Pancreas (tissue), 10 donors: ENCODE measurements around the gene CTTNBP2. TPM values are rescaled to one million over a fixed set of nuclear protein-coding genes. Genes with fewer than 3 reads are reported as not detected.

Experiments used
- ATAC-seq, 4 donors: fragments of 200-7000 bp; cut with Tn5 transposase; one replicate each; pipeline versions ENCODE4 v1.8.0 to v1.9.1; 2020; ENCODE audit warnings: mild to moderate bottlenecking in 4 of 4, moderate library complexity in 4 of 4
- DNase-seq, 6 donors: peaks; one replicate each; pipeline ENCODE4 v3.0.0-alpha.2; 2020
- FAIRE-seq: peaks from 2 replicates; lab custom pipeline; 2012; peaks lifted over from hg19 to GRCh38; lab: Jason Lieb, UNC
- H3K27ac ChIP-seq, 4 donors: fragments of 200-600 bp; sonication (generic); 1 replicate in 3 of 4; 2 replicates in 1 of 4; pipeline versions ENCODE4 v1.5.0 to v1.8.0; 2020
- H3K27me3 ChIP-seq, 4 donors: fragments of 200-600 bp; one replicate each; pipeline ENCODE4 v1.8.0; 2021
- H3K36me3 ChIP-seq, 3 donors: fragments of 200-600 bp; sonication (generic) in 1 of 3; one replicate each; pipeline versions ENCODE4 v1.5.0 to v1.8.0; 2020 to 2021
- H3K4me1 ChIP-seq, 3 donors: fragments of 200-600 bp; one replicate each; pipeline ENCODE4 v1.8.0; 2021
- H3K4me3 ChIP-seq, 4 donors: fragments of 200-600 bp; sonication (generic) in 2 of 4; one replicate each; pipeline versions ENCODE4 v1.5.0 to v1.8.0; 2020 to 2021
- H3K9me3 ChIP-seq, 4 donors: fragments of 200-600 bp; one replicate each; pipeline ENCODE4 v1.8.0; 2021
- WGBS, 2 donors: extraction: QIAGEN DNeasy Blood & Tissue Kit; methylation state at CpG; one replicate each; pipeline ENCODE4 v1.1.7; 2013; 5-methylcytosine and 5-hydroxymethylcytosine counted together
- intact Hi-C, 3 donors: fragments of 100-400 bp; cut with DNase I; formaldehyde crosslinking; loops; one replicate each; pipeline versions ENCODE4 v1.11.1 to v1.14.2; 2022
- polyA plus RNA-seq, 2 donors: library from polyadenylated mRNA; stranded (reverse); fragments of 200-250 nt; gene quantifications; one replicate each; pipeline ENCODE4 v1.2.3, GENCODE V29; 2013
- total RNA-seq, 6 donors: library from RNA; stranded (reverse); fragmentation: NEBNext Ultra II Directional in 4 of 6; extraction: Animal tissue kit (Norgen Biotek cat#: 25700) in 4 of 6; gene quantifications; one replicate each; pipeline versions ENCODE4 v1.2.1 to v1.2.4, GENCODE V29; 2021 to 2023
- TF ChIP-seq, protein P1 (sequence below), 4 donors: fragments of 200-600 bp; sonication (generic) in 3 of 4; IDR thresholded peaks; one replicate each; pipeline versions ENCODE4 v1.5.0 to v1.8.0; 2021; ENCODE audit warnings: antibody characterized with exemption in 4 of 4
- donor health status: healthy with polysubstance abuse.
- donor health status: DM: no; HTN: no; CAD: no; lungs with moderate emphysema.
- donor health status: DM: no; HTN: no; CAD: no.
- donor health status: control.
- donor health status: control.
- donor health status: Bipolar disorder and iron deficiency.
- donor health status: DM: yes; HTN: yes; CAD: no.
- donor health status: DM: no; HTN: no; CAD: no.
- donor health status: DM: no; HTN: no; CAD: no.
- donor health status: DM: yes; HTN: yes; CAD: no.

CTTNBP2 gene
- total and polyA plus RNA-seq, 8 donors = 4.8 to 15.4 (median 10.5) TPM

- no peak overlapping the region for H3K27ac ChIP-seq
- H3K4me1 ChIP-seq = peaks cover 9 to 27% (median 23%) of the 10 kb centered on the region in 3 donors
- no peaks in the 10 kb centered on the region for H3K9me3 ChIP-seq
- ATAC-seq (no peak), FAIRE-seq (no peak), DNase-seq (no peak)
- H3K27me3 ChIP-seq = no peaks in the 10 kb centered on the region
- intact Hi-C loops = no loop called here
- H3K4me3 ChIP-seq = no peak overlapping the region
- TF ChIP-seq, protein P1, sequence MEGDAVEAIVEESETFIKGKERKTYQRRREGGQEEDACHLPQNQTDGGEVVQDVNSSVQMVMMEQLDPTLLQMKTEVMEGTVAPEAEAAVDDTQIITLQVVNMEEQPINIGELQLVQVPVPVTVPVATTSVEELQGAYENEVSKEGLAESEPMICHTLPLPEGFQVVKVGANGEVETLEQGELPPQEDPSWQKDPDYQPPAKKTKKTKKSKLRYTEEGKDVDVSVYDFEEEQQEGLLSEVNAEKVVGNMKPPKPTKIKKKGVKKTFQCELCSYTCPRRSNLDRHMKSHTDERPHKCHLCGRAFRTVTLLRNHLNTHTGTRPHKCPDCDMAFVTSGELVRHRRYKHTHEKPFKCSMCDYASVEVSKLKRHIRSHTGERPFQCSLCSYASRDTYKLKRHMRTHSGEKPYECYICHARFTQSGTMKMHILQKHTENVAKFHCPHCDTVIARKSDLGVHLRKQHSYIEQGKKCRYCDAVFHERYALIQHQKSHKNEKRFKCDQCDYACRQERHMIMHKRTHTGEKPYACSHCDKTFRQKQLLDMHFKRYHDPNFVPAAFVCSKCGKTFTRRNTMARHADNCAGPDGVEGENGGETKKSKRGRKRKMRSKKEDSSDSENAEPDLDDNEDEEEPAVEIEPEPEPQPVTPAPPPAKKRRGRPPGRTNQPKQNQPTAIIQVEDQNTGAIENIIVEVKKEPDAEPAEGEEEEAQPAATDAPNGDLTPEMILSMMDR (IDR thresholded peaks at IDR 0.05) = no peak
- H3K36me3 ChIP-seq = no peaks in the 10 kb centered on the region
- WGBS, 2 donors = 64 to 69% methylated on average over 6 of the region's 6 CpGs
These were observed 62.4 kb downstream of the CTTNBP2 start for GRCh38 chr7:117810642-117811512.

DNA sequence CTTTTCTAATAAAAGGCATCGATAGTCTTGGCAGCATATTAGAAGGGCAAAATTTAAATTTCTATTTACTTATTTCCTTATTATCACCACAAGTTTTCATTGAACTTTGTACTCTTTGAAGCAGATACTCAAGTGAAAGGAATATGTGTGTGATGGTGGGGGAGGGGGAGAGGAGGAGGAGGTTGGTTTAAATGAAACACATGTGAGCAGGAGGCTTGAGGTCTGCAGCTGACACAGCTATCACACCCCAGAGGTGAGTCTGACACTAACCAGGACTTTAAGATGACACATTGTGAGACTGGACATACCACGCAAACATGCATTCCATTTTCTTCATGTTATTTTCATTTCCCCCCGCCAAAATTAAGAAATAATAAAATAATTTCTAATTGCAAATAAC is 63.3 kb downstream of the CTTNBP2 start:
- peaks cover 9 to 30% (median 27%) of the 10 kb centered on the region in 3 donors for H3K4me1 ChIP-seq
- DNase-seq = peak in 2 of 6 donors; percentile 33 to 56
- H3K36me3 ChIP-seq = no peaks in the 10 kb centered on the region
- WGBS, 2 donors = 33% methylated on average over 3 of the region's 3 CpGs
- H3K27ac ChIP-seq = no peak overlapping the region
- H3K27me3 ChIP-seq = no peaks in the 10 kb centered on the region
- no peaks in the 10 kb centered on the region for H3K9me3 ChIP-seq
- FAIRE-seq = no peak
- peak; percentile 62 to 79 (median 78) for ATAC-seq
- intact Hi-C loops = no loop called here
- no peak overlapping the region for H3K4me3 ChIP-seq
- TF ChIP-seq, protein P1 (IDR thresholded peaks at IDR 0.05) = no peak

GRCh38 chr7:117808910-117809705 is 64.1 kb downstream of the CTTNBP2 start:
- peaks cover 9 to 32% (median 27%) of the 10 kb centered on the region in 3 donors for H3K4me1 ChIP-seq
- intact Hi-C loops = no loop called here
- H3K27ac ChIP-seq = peak overlapping the region in 2 of 4 donors; percentile 15 to 53
- FAIRE-seq = peak; percentile 17
- ATAC-seq = peak; percentile 48 to 76 (median 56)
- TF ChIP-seq, protein P1 (IDR thresholded peaks at IDR 0.05) = no peak
- H3K9me3 ChIP-seq = no peaks in the 10 kb centered on the region
- H3K36me3 ChIP-seq = no peaks in the 10 kb centered on the region
- H3K27me3 ChIP-seq = no peaks in the 10 kb centered on the region
- WGBS, 2 donors = 36 to 54% methylated on average over 2 of the region's 2 CpGs
- no peak for DNase-seq
- peak overlapping the region in 1 of 4 donors; percentile 1 for H3K4me3 ChIP-seq

DNA sequence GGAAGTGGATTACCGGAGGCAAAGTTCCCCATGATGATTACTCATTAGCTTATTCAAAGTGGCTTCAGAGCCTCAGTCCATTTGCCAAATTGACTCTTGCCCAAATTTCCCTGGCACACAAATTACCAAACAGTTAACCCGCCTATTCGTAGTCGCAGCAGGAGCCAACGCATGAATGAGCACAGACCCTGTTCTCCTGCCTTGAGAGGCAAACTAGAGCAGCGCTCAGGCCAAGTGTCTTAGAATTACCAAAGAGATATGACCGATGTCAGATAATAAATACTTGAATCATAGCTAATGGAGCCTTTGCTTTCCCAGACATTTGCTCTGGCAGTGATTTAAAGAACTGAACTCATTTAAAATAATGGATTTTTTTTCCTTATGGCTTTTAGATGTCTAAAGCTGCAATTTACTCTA is 64.9 kb downstream of the CTTNBP2 start:
- Histone ChIP-seq H3K4me1 (peaks cover 9 to 32% (median 27%) of the 10 kb centered on the region in 3 donors), H3K27ac (peak overlapping the region in 2 of 4 donors; percentile 29 to 53), H3K9me3 (no peaks in the 10 kb centered on the region), H3K4me3 (peak overlapping the region in 1 of 4 donors; percentile 1), H3K27me3 (no peaks in the 10 kb centered on the region), H3K36me3 (no peaks in the 10 kb centered on the region)
- intact Hi-C loops = no loop called here
- FAIRE-seq (no peak), ATAC-seq (peak; percentile 55 to 79 (median 68)), DNase-seq (peak in 4 of 6 donors; percentile 29 to 63 (median 41))
- TF ChIP-seq, protein P1 (IDR thresholded peaks at IDR 0.05) = no peak
- WGBS, 2 donors = 3 to 7% methylated on average over 7 of the region's 7 CpGs
